GM21717 (cell line): Measurements from ENCODE around the gene TCEA2.

Source experiments
- ATAC-seq: cut with Tn5 transposase; IDR thresholded peaks from one replicate; pipeline ENCODE4 v1.9.1; 2021; ENCODE audit warnings: mild to moderate bottlenecking, moderate library complexity; ENCODE audit not compliant: unreplicated experiment

TCEA2 gene

GRCh38 chr20:64090165-64090564 lies 27.2 kb downstream of the TCEA2 start:
- no peak for ATAC-seq

GRCh38 chr20:64091340-64091739 lies 28.3 kb downstream of the TCEA2 start:
- ATAC-seq = no peak

GRCh38 chr20:64091770-64092169 lies 28.8 kb downstream of the TCEA2 start:
- no peak for ATAC-seq

- ATAC-seq = no peak
Measured at GRCh38 chr20:64092258-64093012, 29.4 kb downstream of the TCEA2 start.

- ATAC-seq = no peak
Measured at GRCh38 chr20:64093013-64093503, 30.1 kb downstream of the TCEA2 start.

GRCh38 chr20:64095455-64095854 lies 32.5 kb downstream of the TCEA2 start:
- ATAC-seq = no peak

GRCh38 chr20:64095927-64096326 lies 32.9 kb downstream of the TCEA2 start:
- no peak for ATAC-seq

GRCh38 chr20:64096535-64096934 lies 33.5 kb downstream of the TCEA2 start:
- ATAC-seq = no peak

GRCh38 chr20:64098471-64099013 lies 35.5 kb downstream of the TCEA2 start:
- ATAC-seq = no peak

GRCh38 chr20:64099086-64099786 lies 36.2 kb downstream of the TCEA2 start:
- no peak for ATAC-seq

GRCh38 chr20:64099880-64100565 lies 37.0 kb downstream of the TCEA2 start:
- no peak for ATAC-seq

- no peak for ATAC-seq
Measured at GRCh38 chr20:64100566-64100888, 37.5 kb downstream of the TCEA2 start.

- no peak for ATAC-seq
Measured at GRCh38 chr20:64100946-64101688, 38.1 kb downstream of the TCEA2 start.

GRCh38 chr20:64101731-64102621 lies 39.0 kb downstream of the TCEA2 start:
- no peak for ATAC-seq

- ATAC-seq = no peak
Measured at GRCh38 chr20:64102647-64103354, 39.8 kb downstream of the TCEA2 start.

- no peak for ATAC-seq
Measured at GRCh38 chr20:64103871-64104666, 41.1 kb downstream of the TCEA2 start.

- no peak for ATAC-seq
Measured at GRCh38 chr20:64104667-64105451, 41.9 kb downstream of the TCEA2 start.
